K562 (cell line): Measurements from ENCODE around the gene CPLX3.

ENCODE experiments used
- BHLHE40 ChIP-seq: IDR thresholded peaks from 2 replicates; pipeline ENCODE4 v1.6.1; 2011; ENCODE audit warnings: low read length, improper control_type of control experiment
- EZH2 ChIP-seq: IDR thresholded peaks from 2 replicates; pipeline ENCODE4 v1.6.1; 2012; ENCODE audit warnings: low read depth, mild to moderate bottlenecking, inconsistent platforms, low read length, borderline replicate concordance
- HNRNPUL1 ChIP-seq: fragments of 200-400 bp; formaldehyde crosslinking; IDR thresholded peaks from 2 replicates; pipeline ENCODE4 v1.6.1; 2017; ENCODE audit warnings: low read length
- ZNF263 ChIP-seq: sonication (generic); formaldehyde crosslinking; IDR thresholded peaks from 2 replicates; pipeline ENCODE4 v1.8.0; 2022; ENCODE audit warnings: mild to moderate bottlenecking, missing genetic modification reagents, borderline replicate concordance
- ZNF274 ChIP-seq: IDR thresholded peaks from 2 replicates; pipeline ENCODE4 v1.6.1; 2011; ENCODE audit warnings: low read depth, mild to moderate bottlenecking, low read length, moderate library complexity, borderline replicate concordance
- ZNF830 ChIP-seq: fragments of 250-450 bp; sonication (Bioruptor Pico); IDR thresholded peaks from 2 replicates; pipeline ENCODE4 v1.5.0; 2021; ENCODE audit warnings: mild to moderate bottlenecking
- TF ChIP-seq, protein P1 (sequence below): sonication (generic); formaldehyde crosslinking; IDR thresholded peaks from 2 replicates; pipeline ENCODE4 v1.8.1; 2022; ENCODE audit warnings: missing genetic modification reagents

GRCh38 chr15:74857671-74858368 is 31.4 kb downstream of the CPLX3 start:
- no peak for TF ChIP-seq ZNF263
- no peak for TF ChIP-seq BHLHE40
- TF ChIP-seq, protein P1, sequence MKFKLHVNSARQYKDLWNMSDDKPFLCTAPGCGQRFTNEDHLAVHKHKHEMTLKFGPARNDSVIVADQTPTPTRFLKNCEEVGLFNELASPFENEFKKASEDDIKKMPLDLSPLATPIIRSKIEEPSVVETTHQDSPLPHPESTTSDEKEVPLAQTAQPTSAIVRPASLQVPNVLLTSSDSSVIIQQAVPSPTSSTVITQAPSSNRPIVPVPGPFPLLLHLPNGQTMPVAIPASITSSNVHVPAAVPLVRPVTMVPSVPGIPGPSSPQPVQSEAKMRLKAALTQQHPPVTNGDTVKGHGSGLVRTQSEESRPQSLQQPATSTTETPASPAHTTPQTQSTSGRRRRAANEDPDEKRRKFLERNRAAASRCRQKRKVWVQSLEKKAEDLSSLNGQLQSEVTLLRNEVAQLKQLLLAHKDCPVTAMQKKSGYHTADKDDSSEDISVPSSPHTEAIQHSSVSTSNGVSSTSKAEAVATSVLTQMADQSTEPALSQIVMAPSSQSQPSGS (CRISPR knock-in tag) = no peak
- no peak for TF ChIP-seq ZNF274
- no peak for TF ChIP-seq EZH2
- TF ChIP-seq HNRNPUL1 = no peak
- no peak for TF ChIP-seq ZNF830 (CRISPR knock-in tag)
